ENCODE data around the gene PPP1R3C. TPM values are rescaled to one million over a fixed set of nuclear protein-coding genes. Genes with fewer than 3 reads are reported as not detected.
A peak's percentile ranks its signal among the peaks of the same experiment; 100 is the strongest.

Gene PPP1R3C
- total and polyA plus RNA-seq, 3 experiments from 2014 or later, result not detected

DNA sequence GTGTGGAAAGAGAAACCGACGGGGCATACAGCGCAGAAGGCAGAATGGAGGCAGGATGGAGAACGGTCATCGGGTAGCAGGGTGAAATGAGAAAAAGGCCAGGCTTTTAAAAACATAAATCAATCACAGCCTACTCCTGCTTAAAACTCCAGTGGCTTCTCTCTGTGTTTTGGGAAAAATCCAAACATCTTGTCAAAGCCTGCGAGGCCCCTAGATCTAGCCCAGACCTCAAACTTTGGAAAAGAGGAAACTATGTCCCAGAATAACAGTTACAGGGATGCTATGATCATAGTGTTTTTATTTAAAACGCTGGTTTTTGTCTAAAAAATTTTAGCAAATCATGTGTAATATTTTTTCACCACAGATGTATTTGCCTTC, 41.1 kb downstream of the PPP1R3C start:
- ChIA-PET CTCF (no interaction called here), POLR2A (no interaction called here)
- H3K27me3 ChIP-seq (ENCODE audit: insufficient read depth, low read length, poor library complexity, severe bottlenecking), result peaks cover 3% of the 10 kb centered on the region
- Mint-ChIP-seq H3K27ac (no peak overlapping the region), H3K4me3 (no peak overlapping the region), H3K36me3 (no peaks in the 10 kb centered on the region), H3K27me3 (peaks cover 6 to 54% of the 10 kb centered on the region in 2 donors), H3K9me3 (no peaks in the 10 kb centered on the region), H3K4me1 (no peaks in the 10 kb centered on the region)
- no peak for DNase-seq
- no peak overlapping the region for H3K27ac ChIP-seq (ENCODE audit: low read depth, low read length)
- no peaks in the 10 kb centered on the region for H3K4me1 ChIP-seq (ENCODE audit: insufficient read depth, low read length)
- H3K4me3 ChIP-seq (ENCODE audit: low read length), result no peak overlapping the region
- H3K36me3 ChIP-seq (ENCODE audit: insufficient read depth, low read length), result no peaks in the 10 kb centered on the region
- no peaks in the 10 kb centered on the region for H3K9me3 ChIP-seq (ENCODE audit: low read length)

DNA sequence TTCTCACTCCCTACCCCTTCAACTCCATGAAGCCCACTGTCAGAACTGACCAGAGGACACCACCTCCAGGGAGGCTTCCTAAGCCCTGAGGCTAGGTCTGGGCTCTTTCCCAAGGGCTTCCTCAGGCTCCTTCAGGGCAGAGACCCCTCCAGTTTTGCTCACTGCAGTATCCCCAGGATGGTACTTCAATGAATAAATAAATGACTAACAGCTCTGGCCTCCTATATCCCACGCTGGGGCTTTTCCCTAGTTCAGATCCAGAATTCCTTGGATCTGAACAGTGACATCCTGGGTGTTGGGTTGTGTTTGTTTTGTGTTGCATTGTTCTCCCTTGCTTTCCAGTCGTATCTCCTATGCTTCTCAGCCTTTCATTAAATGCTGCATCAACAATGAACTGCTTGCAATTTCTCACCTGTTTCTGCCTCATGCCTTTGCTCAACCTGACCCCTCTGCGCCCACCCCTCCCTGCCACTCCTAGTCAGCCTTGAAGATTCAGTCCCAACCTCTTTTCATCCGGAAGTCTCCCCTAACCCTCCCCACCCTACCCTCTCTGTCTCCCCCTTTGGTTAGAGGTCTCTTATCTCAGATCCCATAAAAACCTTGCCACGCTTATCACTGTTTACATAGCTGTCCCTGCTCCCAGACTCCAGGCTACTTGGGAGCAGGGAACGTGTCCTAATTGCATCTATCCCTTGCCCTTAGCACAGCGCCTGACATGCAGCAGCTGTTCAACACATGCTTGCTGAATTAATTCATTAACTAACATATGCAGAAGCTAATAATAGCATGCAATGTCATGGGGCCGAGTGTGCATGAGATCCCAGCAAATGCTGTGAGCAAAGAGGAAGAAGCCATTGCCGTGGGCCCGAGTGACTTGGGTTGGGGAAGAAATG, 41.7 kb downstream of the PPP1R3C start:
- peaks cover 3% of the 10 kb centered on the region for H3K27me3 ChIP-seq (ENCODE audit: insufficient read depth, low read length, poor library complexity, severe bottlenecking)
- H3K9me3 Mint-ChIP-seq, result no peaks in the 10 kb centered on the region
- H3K9me3 ChIP-seq (ENCODE audit: low read length), result no peaks in the 10 kb centered on the region
- no peak overlapping the region for H3K4me3 Mint-ChIP-seq
- CTCF ChIA-PET, result no interaction called here
- H3K27me3 Mint-ChIP-seq, result peaks cover 6 to 53% of the 10 kb centered on the region in 2 donors
- no peaks in the 10 kb centered on the region for H3K4me1 ChIP-seq (ENCODE audit: insufficient read depth, low read length)
- H3K4me3 ChIP-seq (ENCODE audit: low read length), result no peak overlapping the region
- no peak for DNase-seq
- no peaks in the 10 kb centered on the region for H3K36me3 Mint-ChIP-seq
- no peaks in the 10 kb centered on the region for H3K36me3 ChIP-seq (ENCODE audit: insufficient read depth, low read length)
- H3K27ac Mint-ChIP-seq, result no peak overlapping the region
- POLR2A ChIA-PET, result no interaction called here
- no peaks in the 10 kb centered on the region for H3K4me1 Mint-ChIP-seq
- no peak overlapping the region for H3K27ac ChIP-seq (ENCODE audit: low read depth, low read length)

DNA sequence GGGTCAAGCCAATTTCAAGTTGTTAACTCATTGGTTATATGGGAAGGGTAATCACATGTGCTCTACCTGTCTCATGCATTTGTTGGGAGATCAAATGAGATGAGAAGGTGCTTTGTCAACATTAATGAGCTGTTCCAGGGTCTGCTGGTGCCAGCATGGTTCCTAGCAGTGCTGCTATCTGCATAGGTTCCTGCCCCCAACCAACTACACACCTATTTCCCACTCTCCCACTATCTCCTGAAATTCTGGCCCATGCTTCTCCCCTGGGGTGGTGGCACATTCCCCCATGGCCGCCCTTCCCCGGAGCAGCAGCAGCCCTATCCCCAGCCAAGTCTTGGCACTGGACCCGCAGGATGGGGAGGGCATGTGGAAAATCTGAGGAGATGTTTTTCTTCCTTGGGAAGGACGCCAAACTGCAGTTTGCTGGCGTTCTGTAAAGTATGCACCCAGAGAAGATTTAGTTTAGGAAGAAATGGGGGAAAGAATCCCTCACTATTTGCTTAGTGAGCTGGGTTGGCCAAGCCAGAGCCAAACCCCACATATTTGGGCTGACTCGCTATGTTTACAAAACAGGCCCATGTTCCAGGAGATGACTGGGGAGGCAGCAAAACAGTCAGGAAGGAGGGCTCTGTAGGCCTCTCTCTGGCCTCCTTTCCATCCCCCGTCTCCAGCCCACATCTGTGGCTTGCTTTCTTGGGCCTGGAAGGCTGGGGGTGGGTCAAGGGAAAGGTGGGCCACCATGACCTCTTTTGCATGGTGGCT, 42.5 kb downstream of the PPP1R3C start:
- H3K4me1 Mint-ChIP-seq, result no peaks in the 10 kb centered on the region
- no peak overlapping the region for H3K27ac ChIP-seq (ENCODE audit: low read depth, low read length)
- no peak overlapping the region for H3K4me3 ChIP-seq (ENCODE audit: low read length)
- POLR2A ChIA-PET, result no interaction called here
- CTCF ChIA-PET, result no interaction called here
- no peak overlapping the region for H3K4me3 Mint-ChIP-seq
- H3K9me3 Mint-ChIP-seq, result no peaks in the 10 kb centered on the region
- peaks cover 3% of the 10 kb centered on the region for H3K27me3 ChIP-seq (ENCODE audit: insufficient read depth, low read length, poor library complexity, severe bottlenecking)
- H3K4me1 ChIP-seq (ENCODE audit: insufficient read depth, low read length), result no peaks in the 10 kb centered on the region
- H3K36me3 Mint-ChIP-seq, result no peaks in the 10 kb centered on the region
- no peak for DNase-seq
- H3K27me3 Mint-ChIP-seq, result peaks cover 6 to 53% of the 10 kb centered on the region in 2 donors
- no peaks in the 10 kb centered on the region for H3K9me3 ChIP-seq (ENCODE audit: low read length)
- H3K27ac Mint-ChIP-seq, result no peak overlapping the region
- H3K36me3 ChIP-seq (ENCODE audit: insufficient read depth, low read length), result no peaks in the 10 kb centered on the region

DNA sequence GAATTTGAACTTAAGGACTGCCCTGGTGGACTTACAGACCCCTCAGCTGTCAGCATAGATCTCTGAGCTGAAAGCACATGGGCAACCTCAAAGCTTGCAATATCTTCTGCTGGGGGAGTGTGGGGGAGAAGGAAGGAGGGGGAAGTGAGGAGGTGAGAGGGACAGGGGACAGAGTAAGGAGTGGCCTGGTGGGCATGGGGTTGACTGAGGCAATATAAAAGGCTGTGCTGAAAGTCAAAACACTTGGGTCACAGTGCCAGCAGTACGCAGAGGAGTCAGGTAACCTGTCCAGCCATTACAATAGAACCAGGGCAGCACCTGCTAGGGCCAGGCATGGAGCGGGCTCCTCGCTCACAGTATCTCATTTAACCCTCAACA, 43.2 kb downstream of the PPP1R3C start:
- H3K27me3 Mint-ChIP-seq, result peaks cover 6 to 52% of the 10 kb centered on the region in 2 donors
- H3K4me3 ChIP-seq (ENCODE audit: low read length), result no peak overlapping the region
- H3K27ac Mint-ChIP-seq, result no peak overlapping the region
- no peaks in the 10 kb centered on the region for H3K36me3 ChIP-seq (ENCODE audit: insufficient read depth, low read length)
- CTCF ChIA-PET, result no interaction called here
- H3K27me3 ChIP-seq (ENCODE audit: insufficient read depth, low read length, poor library complexity, severe bottlenecking), result peaks cover 3% of the 10 kb centered on the region
- H3K9me3 ChIP-seq (ENCODE audit: low read length), result no peaks in the 10 kb centered on the region
- no peaks in the 10 kb centered on the region for H3K4me1 ChIP-seq (ENCODE audit: insufficient read depth, low read length)
- H3K4me1 Mint-ChIP-seq, result no peaks in the 10 kb centered on the region
- no peak overlapping the region for H3K4me3 Mint-ChIP-seq
- POLR2A ChIA-PET, result no interaction called here
- H3K27ac ChIP-seq (ENCODE audit: low read depth, low read length), result no peak overlapping the region
- H3K9me3 Mint-ChIP-seq, result no peaks in the 10 kb centered on the region
- no peak for DNase-seq
- H3K36me3 Mint-ChIP-seq, result no peaks in the 10 kb centered on the region

DNA sequence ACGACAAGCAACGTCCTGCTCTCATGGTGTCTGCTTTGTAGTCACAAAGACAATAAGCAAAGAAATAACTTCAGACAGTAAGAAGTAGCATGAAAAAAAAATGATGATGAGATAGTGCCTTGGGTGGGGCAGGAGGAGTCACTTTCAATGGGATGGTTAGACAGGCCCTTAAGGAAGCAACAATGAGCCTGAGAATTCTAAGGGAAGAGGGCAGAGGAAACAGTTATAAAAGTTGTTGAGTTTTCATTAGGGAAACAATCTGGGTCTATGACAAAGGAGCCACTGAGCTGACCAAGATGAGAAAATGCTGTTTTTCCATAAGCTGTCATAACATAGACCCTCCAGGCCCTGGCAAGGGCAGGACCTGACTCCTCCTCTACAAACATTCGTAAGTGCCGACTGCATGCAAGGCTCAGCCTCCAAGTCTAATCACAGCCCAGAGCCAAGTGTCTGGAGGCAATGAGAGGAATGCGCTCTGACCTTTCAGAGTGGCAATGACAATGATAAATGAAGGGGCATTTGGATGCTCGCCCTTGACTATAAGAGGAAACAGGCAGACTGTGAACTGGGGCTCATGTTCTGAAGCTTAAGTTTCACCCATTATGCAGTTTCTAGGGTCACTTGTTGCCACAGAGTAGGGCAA, 43.7 kb downstream of the PPP1R3C start:
- ChIA-PET CTCF (interaction anchor here (1.0 kb wide), 1 partner anchor 35 kb away, joined by 3 read pairs; no protein-coding TSS in a partner anchor), POLR2A (no interaction called here)
- H3K4me3 ChIP-seq (ENCODE audit: low read length), result no peak overlapping the region
- H3K27ac ChIP-seq (ENCODE audit: low read depth, low read length), result no peak overlapping the region
- no peak overlapping the region for H3K27ac Mint-ChIP-seq
- no peak for DNase-seq
- peaks cover 8 to 49% of the 10 kb centered on the region in 2 donors for H3K27me3 Mint-ChIP-seq
- H3K36me3 Mint-ChIP-seq, result no peaks in the 10 kb centered on the region
- H3K4me1 ChIP-seq (ENCODE audit: insufficient read depth, low read length), result no peaks in the 10 kb centered on the region
- no peaks in the 10 kb centered on the region for H3K4me1 Mint-ChIP-seq
- no peaks in the 10 kb centered on the region for H3K9me3 ChIP-seq (ENCODE audit: low read length)
- no peaks in the 10 kb centered on the region for H3K36me3 ChIP-seq (ENCODE audit: insufficient read depth, low read length)
- no peak overlapping the region for H3K4me3 Mint-ChIP-seq
- no peaks in the 10 kb centered on the region for H3K9me3 Mint-ChIP-seq
- H3K27me3 ChIP-seq (ENCODE audit: insufficient read depth, low read length, poor library complexity, severe bottlenecking), result peaks cover 3% of the 10 kb centered on the region

DNA sequence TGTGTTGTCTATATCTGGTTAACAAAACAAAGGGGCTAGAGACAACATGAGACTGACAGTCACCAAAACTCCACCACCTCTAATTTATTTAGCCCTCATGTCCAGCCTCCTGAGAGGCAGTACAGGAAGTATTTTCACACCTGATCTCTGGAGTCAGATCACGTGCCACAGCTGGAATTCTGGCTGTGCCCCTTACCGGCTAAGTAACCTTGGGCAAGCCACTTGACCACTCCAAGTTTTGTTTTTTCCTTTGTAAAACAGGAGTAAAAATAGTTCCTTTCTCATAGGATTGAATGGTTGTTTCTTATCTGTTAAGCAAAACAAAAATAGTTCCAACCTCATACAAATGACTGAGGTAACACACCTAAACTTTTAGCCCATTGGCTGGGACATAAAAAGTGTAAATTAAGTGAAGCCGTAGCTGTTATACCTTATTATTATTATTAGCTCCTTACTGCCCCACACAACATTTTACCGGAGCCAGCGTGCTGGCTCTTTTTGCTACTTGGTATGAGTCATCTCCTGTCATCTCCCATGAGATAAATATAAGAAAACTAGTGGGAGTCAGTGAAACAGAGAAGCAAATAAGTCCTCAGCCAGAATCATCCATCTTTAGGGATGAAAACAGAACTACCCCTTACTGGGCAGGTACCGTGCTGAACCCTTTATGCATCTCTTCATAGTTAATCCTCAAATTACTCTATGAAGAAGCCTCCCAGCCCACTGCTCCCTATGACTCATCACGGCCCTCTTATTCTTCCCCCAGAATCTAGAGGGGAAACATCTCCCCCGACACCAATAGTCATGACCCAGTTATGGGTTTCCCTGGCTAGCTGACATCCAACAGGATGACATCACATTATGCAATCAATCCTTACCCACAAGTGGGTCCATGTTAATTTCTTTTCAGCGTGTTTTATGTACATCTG, 44.9 kb downstream of the PPP1R3C start:
- no peaks in the 10 kb centered on the region for H3K36me3 Mint-ChIP-seq
- peaks cover 3% of the 10 kb centered on the region for H3K27me3 ChIP-seq (ENCODE audit: insufficient read depth, low read length, poor library complexity, severe bottlenecking)
- H3K36me3 ChIP-seq (ENCODE audit: insufficient read depth, low read length), result no peaks in the 10 kb centered on the region
- H3K4me1 ChIP-seq (ENCODE audit: insufficient read depth, low read length), result no peaks in the 10 kb centered on the region
- no peaks in the 10 kb centered on the region for H3K4me1 Mint-ChIP-seq
- peak overlapping the region; percentile 8 for H3K27ac ChIP-seq (ENCODE audit: low read depth, low read length)
- no peak overlapping the region for H3K27ac Mint-ChIP-seq
- no peaks in the 10 kb centered on the region for H3K9me3 ChIP-seq (ENCODE audit: low read length)
- H3K4me3 ChIP-seq (ENCODE audit: low read length), result no peak overlapping the region
- ChIA-PET CTCF (interaction anchor here (1.0 kb wide), 1 partner anchor 36 kb away, joined by 3 read pairs; no protein-coding TSS in a partner anchor), POLR2A (no interaction called here)
- H3K27me3 Mint-ChIP-seq, result peaks cover 9 to 41% of the 10 kb centered on the region in 2 donors
- H3K4me3 Mint-ChIP-seq, result no peak overlapping the region
- DNase-seq, result no peak
- no peaks in the 10 kb centered on the region for H3K9me3 Mint-ChIP-seq

DNA sequence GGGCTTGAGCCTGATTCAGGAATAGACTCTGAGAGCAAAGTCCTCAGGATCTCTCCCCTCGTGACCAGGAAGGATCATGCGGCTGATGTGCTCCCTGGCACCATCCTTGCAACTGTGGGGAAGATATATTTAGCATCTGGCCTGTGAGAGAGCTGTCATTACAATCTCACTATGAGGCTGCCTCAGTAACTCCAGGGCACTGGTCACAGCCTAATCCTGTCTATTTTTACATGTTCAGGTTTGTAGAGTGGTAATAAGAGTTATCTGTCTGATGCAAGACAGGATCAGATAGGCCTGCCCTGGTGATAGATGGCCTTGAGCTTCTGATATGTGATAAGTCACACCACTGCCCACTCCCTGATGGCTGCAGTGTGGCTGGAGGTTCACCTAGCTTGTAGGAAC, 50.7 kb downstream of the PPP1R3C start:
- ChIA-PET POLR2A (no interaction called here), CTCF (no interaction called here)
- Histone ChIP-seq H3K27me3 (ENCODE audit: insufficient read depth, low read length, poor library complexity, severe bottlenecking) (no peaks in the 10 kb centered on the region), H3K27ac (ENCODE audit: low read depth, low read length) (no peak overlapping the region), H3K9me3 (ENCODE audit: low read length) (no peaks in the 10 kb centered on the region), H3K4me1 (ENCODE audit: insufficient read depth, low read length) (no peaks in the 10 kb centered on the region), H3K36me3 (ENCODE audit: insufficient read depth, low read length) (no peaks in the 10 kb centered on the region), H3K4me3 (ENCODE audit: low read length) (no peak overlapping the region)
- Mint-ChIP-seq H3K9me3 (peaks cover 0 to 6% (median 3%) of the 10 kb centered on the region in 5 donors), H3K36me3 (no peaks in the 10 kb centered on the region), H3K27ac (no peak overlapping the region), H3K4me3 (no peak overlapping the region), H3K27me3 (peaks cover 13 to 22% of the 10 kb centered on the region in 2 donors), H3K4me1 (no peaks in the 10 kb centered on the region)
- no peak for DNase-seq

Measured in CD8-positive, alpha-beta memory T cell (primary cell).